GF-D8 (cell line): Measurements from ENCODE around the gene PGD.
A peak's percentile ranks its signal among the peaks of the same experiment; 100 is the strongest.
"Not testable (repeated sequence)": the region's sequence is repeated elsewhere in the genome, so short reads cannot be mapped to it uniquely, and the experiment has no call there.

Source experiments
- DNase-seq: peaks from one replicate; lab custom pipeline; 2025; lab: John Stamatoyannopoulos, UW

Gene PGD

GRCh38 chr1:10399444-10399941 lies 629 bp downstream of the PGD start:
- no peak for DNase-seq

DNA sequence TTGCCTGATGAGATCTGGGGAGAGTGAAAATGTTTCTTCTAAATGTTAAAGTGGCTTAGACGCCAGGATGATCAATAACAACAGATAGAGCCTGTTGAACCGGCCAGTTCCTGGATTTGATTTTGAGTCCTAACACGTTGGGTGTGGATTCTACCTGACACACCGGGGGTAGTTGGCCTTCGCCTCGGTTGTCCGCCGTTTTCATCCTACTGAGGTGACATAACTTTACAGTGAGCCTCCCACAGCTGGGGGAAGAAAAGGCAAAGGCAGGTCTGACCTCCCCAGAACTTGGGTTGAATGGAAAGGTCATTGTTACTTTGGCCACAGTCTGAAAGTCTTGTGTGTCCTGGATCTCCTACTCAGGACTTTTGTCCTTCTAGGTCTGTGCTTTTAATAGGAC lies 1.1 kb downstream of the PGD start:
- no peak for DNase-seq

DNA sequence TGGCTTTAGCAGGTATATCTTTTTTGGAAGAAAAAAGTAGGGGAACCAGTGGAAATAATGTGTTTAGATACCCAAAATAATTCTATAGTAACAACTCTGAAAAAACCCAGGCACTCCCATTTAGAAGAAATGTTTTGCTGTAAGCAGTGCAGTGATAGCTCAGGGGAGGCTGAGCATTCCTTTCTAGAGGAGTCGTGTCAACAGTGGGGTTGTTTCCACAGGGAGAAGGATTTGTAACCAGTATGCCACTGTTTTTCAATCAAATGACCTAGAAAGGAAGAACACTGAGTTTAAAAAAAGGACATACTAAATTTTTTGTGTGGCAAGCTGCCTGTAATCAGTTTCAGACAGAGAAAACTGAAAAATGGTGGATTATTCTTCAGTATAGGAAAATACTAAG lies 2.4 kb downstream of the PGD start:
- no peak for DNase-seq

GRCh38 chr1:10402729-10403274 lies 3.9 kb downstream of the PGD start:
- no peak for DNase-seq

GRCh38 chr1:10407201-10407600 lies 8.3 kb downstream of the PGD start:
- DNase-seq = no peak

DNA sequence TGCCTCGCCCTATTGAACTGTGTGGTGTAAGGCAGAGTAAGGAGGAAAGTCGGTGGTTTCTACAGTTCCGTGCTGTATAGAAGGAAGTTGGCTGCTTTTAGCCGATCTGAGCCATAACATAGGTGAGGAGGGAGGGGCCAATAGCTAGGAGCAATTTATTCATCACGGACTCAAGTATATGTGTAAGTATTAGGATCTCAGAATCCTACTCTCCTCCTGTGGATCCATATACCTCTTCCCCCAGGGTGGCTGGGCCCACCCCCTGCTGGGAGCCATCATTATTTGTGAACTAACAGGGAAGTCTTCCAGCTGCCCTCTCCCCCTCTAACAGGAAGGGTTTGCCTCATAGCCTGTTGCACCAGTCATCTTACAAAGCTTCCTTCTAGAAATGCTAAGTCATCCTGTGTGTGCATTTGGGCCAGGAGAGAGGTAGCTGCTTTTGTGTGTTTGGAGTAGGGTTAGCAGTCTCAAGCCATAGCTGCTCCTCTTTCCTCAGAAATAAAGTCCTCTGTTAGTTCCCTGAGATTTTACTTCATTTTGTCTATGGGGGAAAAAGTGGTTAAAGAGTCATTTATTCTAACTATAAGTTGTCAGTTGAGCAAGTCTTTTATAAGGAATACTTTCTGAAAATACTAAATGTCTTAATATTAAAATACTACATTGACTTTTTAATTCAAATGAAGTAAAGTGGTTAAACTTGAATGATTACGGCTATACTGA lies 16.5 kb downstream of the PGD start:
- DNase-seq = peak; percentile 99

DNA sequence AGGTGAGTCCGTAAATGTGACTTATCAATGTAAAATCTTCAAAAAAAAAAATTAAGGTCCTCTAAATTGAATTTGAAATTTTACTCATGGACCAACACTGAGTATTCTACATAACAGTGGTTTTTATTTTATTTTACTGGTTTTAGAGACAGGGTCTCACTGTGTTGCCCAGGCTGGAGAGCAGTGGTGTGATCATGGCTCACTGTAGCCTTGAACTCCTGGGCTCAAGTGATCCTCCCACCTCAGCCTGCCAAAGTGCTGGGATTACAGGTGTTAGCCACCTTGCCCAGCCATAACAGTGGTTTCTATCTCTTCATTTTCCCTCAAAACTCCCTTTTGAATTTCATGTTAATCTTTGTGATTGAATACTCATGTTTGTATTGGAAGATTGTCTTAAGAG lies 17.1 kb downstream of the PGD start:
- not testable (repeated sequence) for DNase-seq

GRCh38 chr1:10418741-10419140 lies 19.9 kb downstream of the PGD start:
- not testable (repeated sequence) for DNase-seq

- no peak for DNase-seq
Measured at GRCh38 chr1:10419351-10419750, 20.5 kb downstream of the PGD start.

GRCh38 chr1:10421637-10422036 lies 22.8 kb downstream of the PGD start:
- DNase-seq = no peak

DNA sequence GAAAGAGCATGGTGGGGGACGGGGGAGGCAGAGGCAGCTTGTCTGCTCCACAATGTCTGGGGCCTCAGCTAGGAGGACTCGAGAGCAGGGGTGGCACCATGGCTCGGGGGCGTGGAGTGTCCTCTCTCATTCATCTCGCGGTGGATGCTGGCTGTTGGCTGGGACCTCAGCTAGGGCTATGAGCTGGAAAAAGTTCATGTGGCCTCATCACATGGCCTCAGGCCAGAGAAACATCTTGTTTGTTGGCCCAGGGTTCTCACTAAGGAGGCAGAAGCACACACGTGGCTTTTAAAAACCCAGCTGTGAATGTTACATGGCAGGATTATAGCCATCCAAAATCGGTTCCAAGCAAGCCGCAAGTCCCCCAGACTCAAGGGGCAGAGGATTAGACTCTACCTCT lies 25.2 kb downstream of the PGD start:
- DNase-seq = no peak

- no peak for DNase-seq
Measured at GRCh38 chr1:10424651-10425050, 25.8 kb downstream of the PGD start.

GRCh38 chr1:10425826-10426534 lies 27.1 kb downstream of the PGD start:
- not testable (repeated sequence) for DNase-seq

- DNase-seq = not testable (repeated sequence)
Measured at GRCh38 chr1:10426535-10426848, 27.6 kb downstream of the PGD start.

DNA sequence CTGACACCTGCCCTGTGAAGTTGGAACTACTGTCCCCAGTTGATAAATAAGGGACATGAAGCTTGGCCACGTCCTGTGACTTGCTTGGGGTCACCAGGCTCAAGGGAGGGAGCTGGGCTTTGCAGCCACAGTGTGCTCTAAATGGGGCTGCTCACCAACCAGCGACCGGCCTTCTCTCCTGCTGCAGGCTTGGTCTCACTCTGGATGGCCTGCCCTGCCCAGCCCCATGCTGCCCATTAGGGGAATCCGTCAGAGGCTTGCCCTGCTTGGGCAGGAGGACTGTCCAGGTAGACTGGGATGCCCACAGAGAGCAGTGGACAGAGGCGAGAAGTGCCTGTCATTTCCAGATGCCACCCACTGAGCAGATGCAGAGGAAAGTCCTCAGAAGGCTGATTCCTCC lies 30.1 kb downstream of the PGD start:
- DNase-seq = no peak

GRCh38 chr1:10429868-10430215 lies 31.0 kb downstream of the PGD start:
- no peak for DNase-seq

DNA sequence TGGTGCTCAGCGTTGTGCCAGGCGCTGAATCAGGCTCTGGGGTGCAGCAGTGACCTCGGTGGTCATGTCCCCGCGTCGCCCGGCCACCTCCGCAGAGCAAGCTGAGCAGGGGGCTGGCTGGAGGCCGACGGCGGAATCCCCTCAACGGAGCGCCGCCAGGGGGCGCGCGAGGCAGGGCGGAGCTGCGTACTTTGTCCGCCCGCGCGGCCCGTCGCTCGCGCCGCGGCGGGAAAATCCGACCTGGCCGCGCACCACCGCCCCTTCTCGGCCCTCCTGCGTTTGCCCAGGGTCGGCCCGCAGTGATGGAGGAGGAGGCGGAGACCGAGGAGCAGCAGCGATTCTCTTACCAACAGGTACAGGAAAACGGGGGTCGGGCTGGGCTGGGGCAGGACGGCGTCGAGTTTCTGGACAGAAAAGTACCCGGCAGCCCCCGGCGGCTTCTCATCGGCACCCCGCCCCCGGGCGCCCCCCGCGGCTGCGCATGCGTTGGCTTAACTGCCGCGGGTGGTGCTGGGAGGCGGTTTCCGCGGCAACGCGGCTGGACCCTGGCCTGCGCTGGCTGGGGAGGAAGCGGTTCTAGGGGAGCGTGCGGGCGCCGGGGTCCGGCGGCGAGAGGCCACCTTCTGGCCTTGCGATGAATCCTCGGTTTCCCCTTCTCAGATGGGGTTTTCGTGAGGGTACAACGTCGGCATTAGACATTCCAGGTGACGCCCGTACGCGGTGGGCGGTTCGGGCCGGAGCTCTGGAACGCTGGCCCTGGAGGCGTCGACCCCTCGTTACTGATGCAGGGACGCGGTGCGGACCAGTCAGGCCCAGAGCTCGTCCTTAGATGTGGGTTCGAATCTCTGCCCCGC lies 31.6 kb downstream of the PGD start, which contains the start of gene CENPS:
CENPS (plus strand) TSS at position 218 of the 854 bp plus-strand sequence; CDS start at position 303, 85 bp downstream.
- peak; percentile 64 for DNase-seq

- no peak for DNase-seq
Measured at GRCh38 chr1:10431070-10431730, 32.3 kb downstream of the PGD start.

DNA sequence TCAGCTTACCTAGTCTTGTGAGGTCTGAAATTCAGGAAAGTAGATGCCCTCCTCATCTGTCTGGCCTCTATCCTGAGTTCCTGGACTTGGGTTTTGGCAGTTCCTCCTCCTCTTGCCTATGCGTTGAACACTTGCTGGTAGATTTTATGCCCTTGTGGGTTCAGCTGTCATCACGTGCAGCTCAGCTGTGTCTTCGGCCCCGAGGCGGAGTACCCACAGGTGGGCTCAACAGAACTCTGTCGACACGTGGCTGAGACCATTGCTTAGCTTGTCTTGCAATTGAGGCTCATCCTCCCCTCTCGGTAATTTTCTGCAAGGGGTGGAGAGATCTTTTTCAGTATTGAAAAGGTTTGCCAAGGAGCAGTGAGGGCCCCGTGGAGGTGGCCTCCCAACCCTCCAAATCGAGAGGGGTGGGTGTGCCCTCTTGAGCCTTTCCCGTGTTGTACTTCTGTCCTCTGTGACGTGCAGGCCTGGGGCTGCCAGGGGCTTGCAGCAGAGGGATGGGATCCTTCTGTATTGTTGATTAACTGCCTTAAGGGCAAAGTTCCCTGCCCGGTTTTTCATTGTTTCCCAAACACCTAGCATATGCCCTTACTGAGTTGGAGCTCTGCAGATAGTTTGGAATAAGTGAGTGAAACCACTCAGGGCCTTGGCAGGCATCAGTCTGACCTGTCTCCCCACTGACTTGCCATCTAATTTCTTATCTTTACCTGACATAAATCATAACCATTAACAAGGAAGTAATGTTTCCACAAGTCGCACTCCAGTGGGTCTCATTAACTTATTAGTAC lies 34.2 kb downstream of the PGD start:
- DNase-seq = no peak

DNA sequence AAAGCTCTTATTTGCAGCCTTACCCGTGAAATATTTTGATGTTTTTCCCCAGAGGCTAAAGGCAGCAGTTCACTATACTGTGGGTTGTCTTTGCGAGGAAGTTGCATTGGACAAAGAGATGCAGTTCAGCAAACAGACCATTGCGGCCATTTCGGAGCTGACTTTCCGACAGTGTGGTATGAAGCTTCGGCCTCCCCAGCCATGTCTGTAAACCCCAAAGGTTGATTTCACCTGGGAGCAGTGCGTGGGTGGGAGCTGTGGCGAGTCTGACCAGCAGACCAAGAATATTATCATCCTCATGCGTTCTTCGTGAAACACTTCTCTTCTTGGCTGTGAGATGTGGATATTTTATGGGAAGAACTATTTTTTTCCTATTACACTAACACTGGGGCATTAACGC lies 34.9 kb downstream of the PGD start:
- DNase-seq = no peak

GRCh38 chr1:10434590-10434989 lies 35.7 kb downstream of the PGD start:
- no peak for DNase-seq
